HCEC 1CT (cell line): ENCODE measurements around the gene HNRNPH1.
A peak's percentile ranks its signal among the peaks of the same experiment; 100 is the strongest.
"Not testable (repeated sequence)": the region's sequence is repeated elsewhere in the genome, so short reads cannot be mapped to it uniquely, and the experiment has no call there.

Experiments
- DNase-seq: peaks from one replicate; pipeline ENCODE4 v3.0.0-alpha.2; 2017

The HNRNPH1 gene

GRCh38 chr5:179623003-179623905 is at the start of gene HNRNPH1:
Gene HNRNPH1 (minus strand): TSS chr5:179623671. CDS start chr5:179623133, 538 bp downstream.
- peak; percentile 98 for DNase-seq

GRCh38 chr5:179668391-179668790 is 44.9 kb upstream of the HNRNPH1 start:
- DNase-seq: peak; percentile 54

GRCh38 chr5:179661647-179662046 is 38.2 kb upstream of the HNRNPH1 start:
- not testable (repeated sequence) for DNase-seq

GRCh38 chr5:179658179-179658856 is 34.8 kb upstream of the HNRNPH1 start:
- peak; percentile 11 for DNase-seq

GRCh38 chr5:179657302-179658178 is 34.1 kb upstream of the HNRNPH1 start:
- DNase-seq: not testable (repeated sequence)

- not testable (repeated sequence) for DNase-seq
Observed at GRCh38 chr5:179653135-179653534, 29.7 kb upstream of the HNRNPH1 start.

GRCh38 chr5:179650245-179650644 is 26.8 kb upstream of the HNRNPH1 start:
- not testable (repeated sequence) for DNase-seq

- DNase-seq: not testable (repeated sequence)
Observed at GRCh38 chr5:179649166-179649703, 25.8 kb upstream of the HNRNPH1 start.

- DNase-seq: no peak
Observed at GRCh38 chr5:179648410-179648809, 24.9 kb upstream of the HNRNPH1 start.

GRCh38 chr5:179644766-179645165 is 21.3 kb upstream of the HNRNPH1 start:
- DNase-seq: not testable (repeated sequence)

GRCh38 chr5:179643141-179643920 is 19.9 kb upstream of the HNRNPH1 start:
- DNase-seq: not testable (repeated sequence)

- not testable (repeated sequence) for DNase-seq
Observed at GRCh38 chr5:179642626-179643025, 19.2 kb upstream of the HNRNPH1 start.

- DNase-seq: not testable (repeated sequence)
Observed at GRCh38 chr5:179641745-179642144, 18.3 kb upstream of the HNRNPH1 start.

GRCh38 chr5:179639296-179639695 is 15.8 kb upstream of the HNRNPH1 start:
- DNase-seq: not testable (repeated sequence)

GRCh38 chr5:179634370-179635172 is 11.1 kb upstream of the HNRNPH1 start:
- not testable (repeated sequence) for DNase-seq

GRCh38 chr5:179633501-179634369 is 10.3 kb upstream of the HNRNPH1 start:
- not testable (repeated sequence) for DNase-seq

GRCh38 chr5:179624841-179625271 is 1.4 kb upstream of the HNRNPH1 start:
- no peak for DNase-seq

- DNase-seq: peak; percentile 92
Observed at GRCh38 chr5:179623906-179624741, 653 bp upstream of the HNRNPH1 start.
